HFFc6 (cell line): ENCODE measurements around the gene ALDH16A1. TPM values are rescaled to one million over a fixed set of nuclear protein-coding genes. Genes with fewer than 3 reads are reported as not detected.

Experiments used
- DNase-seq: peaks from one replicate; pipeline ENCODE4 v3.0.0-alpha.2; 2018
- H3K27ac Mint-ChIP-seq: 2 replicates; pipeline ENCODE4 v1.8.0; 2020; ENCODE audit warnings: mild to moderate bottlenecking, mixed read lengths
- H3K27me3 Mint-ChIP-seq: 2 replicates; pipeline ENCODE4 v1.8.0; 2021; ENCODE audit warnings: mild to moderate bottlenecking, moderate library complexity, mixed read lengths; ENCODE audit not compliant: insufficient read depth
- H3K36me3 Mint-ChIP-seq: 2 replicates; pipeline ENCODE4 v1.8.0; 2021; ENCODE audit warnings: low read depth, mixed read lengths
- H3K4me1 Mint-ChIP-seq: 2 replicates; pipeline ENCODE4 v1.8.0; 2020; ENCODE audit warnings: low read depth, mixed read lengths
- H3K4me3 Mint-ChIP-seq: 2 replicates; pipeline ENCODE4 v1.8.0; 2020; ENCODE audit warnings: mild to moderate bottlenecking, moderate library complexity, mixed read lengths
- H3K9me3 Mint-ChIP-seq: 2 replicates; pipeline ENCODE4 v1.8.0; 2020; ENCODE audit warnings: mild to moderate bottlenecking, mixed read lengths
- total RNA-seq, 6 experiments: library from RNA; stranded (reverse); fragmentation: NEBNext Ultra II Directional; extraction: Animal tissue kit (Norgen Biotek cat#: 25700); gene quantifications; 2 replicates in 1 of 6; 3 replicates in 5 of 6; pipeline ENCODE4 v1.2.3, GENCODE V29; 2021
- TF ChIP-seq, protein P1 (sequence below): fragments of 200-600 bp; sonication (generic); IDR thresholded peaks from 2 replicates; pipeline ENCODE4 v1.5.0; 2021; ENCODE audit warnings: antibody characterized with exemption, mild to moderate bottlenecking

Gene ALDH16A1
- total RNA-seq, 6 experiments from 2014 or later = 13.9 to 23.0 (median 19.8) TPM

DNA sequence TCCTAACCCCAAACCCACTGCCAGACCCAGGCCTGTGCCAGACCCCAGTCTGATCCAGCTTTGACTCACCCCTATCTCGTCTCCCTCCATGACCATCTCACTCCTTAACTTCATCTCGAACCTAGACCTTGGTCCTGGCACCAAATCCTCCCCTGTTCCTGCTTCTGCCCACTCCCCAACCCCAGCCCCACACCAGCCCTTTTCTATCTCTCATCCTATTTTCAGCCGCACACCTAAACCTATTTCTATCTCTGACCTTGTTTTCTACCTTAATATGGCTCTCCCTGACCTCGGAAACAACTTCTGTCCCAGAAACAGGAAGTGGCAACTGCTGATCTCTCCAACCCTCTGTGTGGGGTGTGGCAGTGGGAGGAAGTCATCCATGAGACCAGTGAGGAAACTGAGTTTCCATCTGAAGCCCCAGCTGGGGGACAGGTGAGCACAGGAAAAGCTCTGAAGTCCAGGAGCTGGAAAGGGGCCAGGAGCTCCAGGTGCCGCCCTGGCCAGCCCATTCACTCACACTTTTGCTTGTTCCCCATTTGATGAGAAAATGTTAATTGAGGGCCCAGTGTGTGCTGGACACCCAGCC is 43.5 kb upstream of the ALDH16A1 start:
- Mint-ChIP-seq H3K27ac (no peak overlapping the region), H3K27me3 (peaks cover 37% of the 10 kb centered on the region), H3K9me3 (no peaks in the 10 kb centered on the region), H3K4me1 (0 out of 2 replicates have a peak, but pooled peaks cover 5% of the 10 kb centered on the region), H3K36me3 (no peaks in the 10 kb centered on the region), H3K4me3 (no peak overlapping the region)
- no peak for DNase-seq
- TF ChIP-seq, protein P1, sequence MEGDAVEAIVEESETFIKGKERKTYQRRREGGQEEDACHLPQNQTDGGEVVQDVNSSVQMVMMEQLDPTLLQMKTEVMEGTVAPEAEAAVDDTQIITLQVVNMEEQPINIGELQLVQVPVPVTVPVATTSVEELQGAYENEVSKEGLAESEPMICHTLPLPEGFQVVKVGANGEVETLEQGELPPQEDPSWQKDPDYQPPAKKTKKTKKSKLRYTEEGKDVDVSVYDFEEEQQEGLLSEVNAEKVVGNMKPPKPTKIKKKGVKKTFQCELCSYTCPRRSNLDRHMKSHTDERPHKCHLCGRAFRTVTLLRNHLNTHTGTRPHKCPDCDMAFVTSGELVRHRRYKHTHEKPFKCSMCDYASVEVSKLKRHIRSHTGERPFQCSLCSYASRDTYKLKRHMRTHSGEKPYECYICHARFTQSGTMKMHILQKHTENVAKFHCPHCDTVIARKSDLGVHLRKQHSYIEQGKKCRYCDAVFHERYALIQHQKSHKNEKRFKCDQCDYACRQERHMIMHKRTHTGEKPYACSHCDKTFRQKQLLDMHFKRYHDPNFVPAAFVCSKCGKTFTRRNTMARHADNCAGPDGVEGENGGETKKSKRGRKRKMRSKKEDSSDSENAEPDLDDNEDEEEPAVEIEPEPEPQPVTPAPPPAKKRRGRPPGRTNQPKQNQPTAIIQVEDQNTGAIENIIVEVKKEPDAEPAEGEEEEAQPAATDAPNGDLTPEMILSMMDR = no peak

DNA sequence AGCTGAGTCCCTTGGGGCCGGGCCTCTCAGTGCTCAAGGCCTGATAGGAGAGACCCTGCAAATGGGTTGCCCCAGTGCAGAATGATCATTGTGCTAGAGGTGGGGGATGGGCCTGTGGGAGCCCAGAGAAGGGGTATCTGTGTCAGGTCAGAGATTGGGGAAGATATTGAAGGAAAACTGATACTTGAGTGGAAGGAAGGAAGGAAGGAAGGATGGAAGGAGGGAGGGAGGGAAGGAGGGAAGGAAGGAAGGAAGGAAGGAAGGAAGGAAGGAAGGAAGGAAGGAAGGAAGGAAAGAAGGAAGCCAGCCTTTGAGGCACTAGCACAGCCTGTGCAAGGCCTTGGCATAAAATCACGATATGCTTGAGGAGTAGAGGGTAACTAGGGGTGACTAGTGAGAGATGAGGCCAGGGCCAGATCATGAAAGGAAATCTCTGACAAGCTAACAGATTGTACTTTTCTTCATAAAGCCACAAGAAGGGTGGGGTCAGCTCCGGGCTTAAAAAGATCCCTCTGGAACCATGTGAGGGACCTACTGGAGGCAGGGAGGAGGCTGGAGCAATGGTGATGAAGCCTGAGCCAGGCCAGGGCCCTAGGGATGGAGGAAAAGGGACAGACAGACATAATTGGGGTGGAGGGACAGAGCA is 41.2 kb upstream of the ALDH16A1 start:
- peaks cover 39% of the 10 kb centered on the region for H3K27me3 Mint-ChIP-seq
- TF ChIP-seq, protein P1 = no peak

DNA sequence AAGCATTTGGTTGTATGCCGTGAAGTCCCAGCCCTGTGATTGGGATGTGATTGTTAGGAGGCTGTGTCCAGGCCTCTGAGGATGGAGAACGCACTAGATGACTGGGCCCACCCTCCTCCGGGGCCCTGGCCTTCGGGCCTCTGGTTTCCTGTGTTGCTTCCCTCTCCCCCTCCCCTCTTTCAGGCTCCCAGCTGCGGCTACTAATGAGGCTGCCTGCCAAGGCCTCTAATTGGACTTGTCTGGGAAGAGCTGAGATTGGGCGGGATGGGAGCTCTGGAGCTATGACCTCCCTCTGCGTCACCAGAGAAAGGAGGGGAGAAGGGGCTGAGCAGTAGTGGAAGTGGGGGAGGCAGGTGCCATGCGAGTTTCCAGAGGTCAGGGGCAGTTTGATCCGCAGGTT is 39.7 kb upstream of the ALDH16A1 start:
- TF ChIP-seq, protein P1 = no peak
- Mint-ChIP-seq H3K27ac (no peak overlapping the region), H3K36me3 (no peaks in the 10 kb centered on the region), H3K27me3 (peaks cover 43% of the 10 kb centered on the region), H3K9me3 (no peaks in the 10 kb centered on the region), H3K4me1 (0 out of 2 replicates have a peak, but pooled peaks cover 5% of the 10 kb centered on the region), H3K4me3 (no peak overlapping the region)
- DNase-seq = no peak

More for the DNA sequence above, 41.2 kb upstream of the ALDH16A1 start:
- no peaks in the 10 kb centered on the region for H3K36me3 Mint-ChIP-seq
- no peak for DNase-seq
- H3K27ac Mint-ChIP-seq = no peak overlapping the region
- no peaks in the 10 kb centered on the region for H3K9me3 Mint-ChIP-seq
- 0 out of 2 replicates have a peak, but pooled peaks cover 5% of the 10 kb centered on the region for H3K4me1 Mint-ChIP-seq
- H3K4me3 Mint-ChIP-seq = no peak overlapping the region

DNA sequence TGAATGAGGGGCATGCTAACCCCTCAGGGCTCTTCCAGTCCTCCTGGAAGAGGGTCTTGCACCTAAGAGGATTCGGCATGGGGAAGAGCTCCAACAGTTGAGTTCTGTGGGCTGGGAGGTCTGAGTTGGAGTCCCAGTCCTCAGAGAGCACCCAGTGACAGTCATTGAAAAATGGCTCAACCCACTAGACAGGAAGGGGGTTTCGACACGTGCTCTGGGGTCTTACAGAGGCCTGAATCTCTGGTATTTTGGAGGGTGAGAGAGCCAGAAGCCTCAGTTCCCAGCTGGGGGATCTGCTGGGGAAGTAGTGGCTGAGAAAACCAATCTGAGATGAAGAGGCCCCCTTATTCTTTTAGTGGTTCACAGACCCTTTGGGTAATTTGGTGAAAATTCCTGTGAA is 38.8 kb upstream of the ALDH16A1 start:
- TF ChIP-seq, protein P1 = no peak
- H3K27me3 Mint-ChIP-seq = peaks cover 48% of the 10 kb centered on the region

DNA sequence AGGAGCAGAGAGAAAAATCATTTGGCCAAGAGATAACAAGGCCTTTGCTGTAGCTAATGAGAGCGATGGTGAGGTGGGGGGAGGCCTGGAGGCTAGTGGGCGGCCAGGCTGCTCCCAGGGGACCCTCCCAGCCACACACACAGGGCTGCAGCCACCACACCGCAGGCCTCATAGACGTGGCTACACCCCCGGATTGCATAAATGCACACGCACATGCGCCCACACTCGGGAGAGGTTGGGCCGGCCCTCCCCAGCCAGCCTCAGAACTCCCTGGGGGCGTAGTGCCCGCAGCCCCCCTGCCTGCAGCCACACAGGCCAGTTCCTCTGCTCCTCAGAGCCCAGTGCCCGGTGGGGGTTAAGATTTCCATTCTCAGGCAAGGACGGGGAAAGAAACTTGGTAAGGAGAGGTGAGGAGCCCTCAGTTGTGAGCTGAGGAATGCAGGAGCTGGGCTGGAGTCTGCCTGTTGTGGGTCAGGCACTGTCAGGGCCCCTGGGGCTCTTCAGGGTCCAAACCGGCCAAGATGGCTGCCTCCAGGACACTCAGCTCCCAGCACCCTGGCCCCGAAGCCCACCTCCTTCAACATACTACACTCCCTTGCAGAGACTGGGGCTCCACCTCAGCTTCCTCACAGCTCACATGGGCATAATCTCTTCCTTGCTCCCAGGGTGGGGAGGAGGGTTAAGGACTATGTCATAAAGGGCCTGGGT is 37.8 kb upstream of the ALDH16A1 start:
- H3K36me3 Mint-ChIP-seq = no peaks in the 10 kb centered on the region
- H3K4me1 Mint-ChIP-seq = no peaks in the 10 kb centered on the region
- no peak for DNase-seq
- peaks cover 53% of the 10 kb centered on the region for H3K27me3 Mint-ChIP-seq
- no peaks in the 10 kb centered on the region for H3K9me3 Mint-ChIP-seq
- TF ChIP-seq, protein P1 = no peak
- H3K27ac Mint-ChIP-seq = no peak overlapping the region
- no peak overlapping the region for H3K4me3 Mint-ChIP-seq

More for the DNA sequence above, 38.8 kb upstream of the ALDH16A1 start:
- Mint-ChIP-seq H3K4me3 (no peak overlapping the region), H3K36me3 (no peaks in the 10 kb centered on the region), H3K27ac (no peak overlapping the region), H3K4me1 (no peaks in the 10 kb centered on the region), H3K9me3 (no peaks in the 10 kb centered on the region)
- no peak for DNase-seq
